Placental pericyte (primary cell): ENCODE measurements around the gene CRYBB3. TPM values are rescaled to one million over a fixed set of nuclear protein-coding genes. Genes with fewer than 3 reads are reported as not detected.

ENCODE experiments used
- small RNA-seq: library from RNA; depleted of rRNA; stranded (forward); fragments of <200 nt; gene quantifications from one replicate; pipeline ENCODE3, GENCODE V24; 2012; ENCODE audit warnings: low replicate concordance
- total RNA-seq: library from RNA; depleted of rRNA; stranded (reverse); fragments of >200 nt; gene quantifications from 2 replicates; pipeline ENCODE4 v1.2.3, GENCODE V29; 2012

Gene CRYBB3
- total RNA-seq: not detected in 2 replicates

GRCh38 chr22:25199731-25200520 is at the start of gene CRYBB3:
Gene CRYBB3 (plus strand): TSS chr22:25199858. CDS start chr22:25201397, 1,539 bp downstream.

GRCh38 chr22:25219211-25219689 is 19.6 kb downstream of the CRYBB3 start, which contains the start of gene CRYBB2:
Gene CRYBB2 (plus strand): TSS chr22:25219639. CDS start chr22:25221430, 1,791 bp downstream.

Small RNAs within 50 kb of the gene (small RNA-seq; reads per million reads assigned to genes)
- gene Z99916.2: 0.13 reads per million

Other genes starting within 250 kb of the CRYBB3 start
- 10.9 TPM in 2 replicates for gene KIAA1671, start 247.1 kb upstream of the CRYBB3 start, total RNA-seq
- gene CRYBB2, start 19.8 kb downstream of the CRYBB3 start, total RNA-seq: not detected in 2 replicates